GM23248 (cell line): ENCODE data around the gene LMX1B.

Experiments used
- EZH2 ChIP-seq: fragments of 200-600 bp; sonication (generic); IDR thresholded peaks from 2 replicates; pipeline ENCODE4 v1.6.1; 2018; ENCODE audit warnings: antibody characterized with exemption, mild to moderate bottlenecking; ENCODE audit not compliant: insufficient read depth, poor library complexity, severe bottlenecking
- EZH2phosphoT487 ChIP-seq: fragments of 200-600 bp; sonication (generic); IDR thresholded peaks from 2 replicates; pipeline ENCODE4 v1.6.1; 2018; ENCODE audit warnings: antibody characterized with exemption, moderate library complexity, mild to moderate bottlenecking, low read depth; ENCODE audit not compliant: insufficient read depth

DNA sequence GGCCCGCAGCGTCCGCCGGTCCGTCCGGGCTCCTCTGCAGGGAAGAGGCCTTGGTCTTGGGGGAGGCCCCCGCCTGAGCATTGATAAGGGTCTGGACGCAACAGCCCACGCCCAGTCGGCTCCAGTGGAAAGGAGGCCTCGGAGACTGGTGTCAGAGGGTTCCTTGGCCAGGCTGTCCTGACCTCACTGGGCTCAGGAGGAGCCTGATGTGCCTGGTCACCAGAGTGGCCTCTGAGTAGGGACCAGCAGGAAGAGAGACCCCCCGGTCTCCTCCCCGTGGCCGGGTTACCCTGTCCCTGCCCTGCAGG lies 13.2 kb downstream of the LMX1B start:
- TF ChIP-seq EZH2phosphoT487 (no peak), EZH2 (no peak)
